OCI-LY7 (cell line): ENCODE results near the gene SPSB2. TPM values are rescaled to one million over a fixed set of nuclear protein-coding genes. Genes with fewer than 3 reads are reported as not detected.

Source experiments
- BruUV-seq: library from RNA; stranded (reverse); fragments of 400-500 nt; replicated peaks from 2 replicates; lab custom pipeline; 2021; lab: Mats Ljungman, UMichigan
- CTCF ChIA-PET: fragments of 300-600 bp; sonication (Branson Sonifier 250); formaldehyde crosslinking; loops from one replicate; lab custom pipeline; 2022; ENCODE audit warnings: antibody characterized with exemption; ENCODE audit not compliant: unreplicated experiment; lab: Charles Lee
- POLR2A ChIA-PET: fragments of 300-600 bp; sonication (Branson Sonifier 250); formaldehyde crosslinking; loops from one replicate; lab custom pipeline; 2022; ENCODE audit warnings: antibody characterized with exemption; lab: Charles Lee
- DNase-seq: peaks from one replicate; pipeline ENCODE4 v3.0.0-alpha.2; 2015; ENCODE audit warnings: low spot score
- H2AFZ ChIP-seq: fragments of 200-600 bp; sonication (generic), shearing (Covaris generic); 2 replicates; pipeline ENCODE4 v1.6.1; 2014; ENCODE audit warnings: mild to moderate bottlenecking, antibody characterized with exemption, low read length, moderate library complexity
- H3K27ac ChIP-seq: fragments of 200-600 bp; sonication (generic); 2 replicates; pipeline ENCODE4 v1.5.1; 2014; ENCODE audit warnings: mixed run types, low read depth, mild to moderate bottlenecking, moderate library complexity, low read length, inconsistent platforms; ENCODE audit not compliant: poor library complexity, severe bottlenecking
- H3K36me3 ChIP-seq: fragments of 200-600 bp; sonication (generic); 2 replicates; pipeline ENCODE4 v1.6.1; 2014; ENCODE audit warnings: mild to moderate bottlenecking, antibody characterized with exemption, low read length, moderate library complexity, mixed read lengths; ENCODE audit not compliant: insufficient read depth
- H3K4me1 ChIP-seq: fragments of 200-600 bp; sonication (generic); 2 replicates; pipeline ENCODE4 v1.5.1; 2014; ENCODE audit warnings: mild to moderate bottlenecking, low read length; ENCODE audit not compliant: insufficient read depth, poor library complexity, severe bottlenecking
- H3K4me2 ChIP-seq: fragments of 200-600 bp; sonication (generic); 2 replicates; pipeline ENCODE4 v1.6.1; 2014; ENCODE audit warnings: mild to moderate bottlenecking, low read length
- H3K4me3 ChIP-seq: fragments of 200-600 bp; sonication (generic); 2 replicates; pipeline ENCODE4 v1.5.1; 2014; ENCODE audit warnings: mild to moderate bottlenecking, low read depth, low read length; ENCODE audit not compliant: poor library complexity, severe bottlenecking
- H3K79me2 ChIP-seq: fragments of 200-600 bp; sonication (generic); 2 replicates; pipeline ENCODE4 v1.6.1; 2016; ENCODE audit warnings: low read depth, mild to moderate bottlenecking, low read length, moderate library complexity, mixed read lengths; ENCODE audit not compliant: insufficient read depth
- H3K9me2 ChIP-seq: fragments of 200-600 bp; sonication (generic); 2 replicates; pipeline ENCODE4 v1.6.1; 2016; ENCODE audit warnings: mild to moderate bottlenecking, low read length, mixed read lengths; ENCODE audit not compliant: insufficient read depth
- H3K9me3 ChIP-seq: fragments of 200-600 bp; sonication (generic); 2 replicates; pipeline ENCODE4 v1.6.1; 2014; ENCODE audit warnings: mild to moderate bottlenecking, mixed run types, low read length, mixed read lengths
- H4K20me1 ChIP-seq: fragments of 200-600 bp; sonication (generic); 2 replicates; pipeline ENCODE4 v1.6.1; 2014; ENCODE audit warnings: mild to moderate bottlenecking, antibody characterized with exemption, low read length, moderate library complexity, mixed read lengths; ENCODE audit not compliant: insufficient read depth
- EZH2phosphoT487 ChIP-seq: fragments of 200-600 bp; sonication (generic); IDR thresholded peaks from 2 replicates; pipeline ENCODE4 v1.6.1; 2018; ENCODE audit warnings: low read depth, borderline replicate concordance, mild to moderate bottlenecking, mixed run types, antibody characterized with exemption, low read length, moderate library complexity, mixed read lengths
- intact Hi-C: fragments of 100-400 bp; cut with micrococcal nuclease; formaldehyde crosslinking; loops from one replicate; pipeline ENCODE4 v1.10.0; 2022; ENCODE audit not compliant: unreplicated experiment
- total RNA-seq, 2 experiments: library from RNA; depleted of rRNA in 1 of 2; stranded (reverse); fragments of >200 nt in 1 of 2; shearing (Covaris generic) in 1 of 2; gene quantifications; 2 replicates each; pipeline ENCODE4 v1.2.3, GENCODE V29; 2014 to 2022
- TF ChIP-seq, protein P1 (sequence below): fragments of 200-600 bp; sonication (generic); conservative IDR thresholded peaks from 2 replicates; pipeline ENCODE4 v1.5.1; 2014; ENCODE audit warnings: mild to moderate bottlenecking, antibody characterized with exemption, low read length, moderate library complexity, mixed read lengths

Gene SPSB2
- total RNA-seq, 2 experiments from 2014 or later, result 8.3 to 8.5 TPM

DNA sequence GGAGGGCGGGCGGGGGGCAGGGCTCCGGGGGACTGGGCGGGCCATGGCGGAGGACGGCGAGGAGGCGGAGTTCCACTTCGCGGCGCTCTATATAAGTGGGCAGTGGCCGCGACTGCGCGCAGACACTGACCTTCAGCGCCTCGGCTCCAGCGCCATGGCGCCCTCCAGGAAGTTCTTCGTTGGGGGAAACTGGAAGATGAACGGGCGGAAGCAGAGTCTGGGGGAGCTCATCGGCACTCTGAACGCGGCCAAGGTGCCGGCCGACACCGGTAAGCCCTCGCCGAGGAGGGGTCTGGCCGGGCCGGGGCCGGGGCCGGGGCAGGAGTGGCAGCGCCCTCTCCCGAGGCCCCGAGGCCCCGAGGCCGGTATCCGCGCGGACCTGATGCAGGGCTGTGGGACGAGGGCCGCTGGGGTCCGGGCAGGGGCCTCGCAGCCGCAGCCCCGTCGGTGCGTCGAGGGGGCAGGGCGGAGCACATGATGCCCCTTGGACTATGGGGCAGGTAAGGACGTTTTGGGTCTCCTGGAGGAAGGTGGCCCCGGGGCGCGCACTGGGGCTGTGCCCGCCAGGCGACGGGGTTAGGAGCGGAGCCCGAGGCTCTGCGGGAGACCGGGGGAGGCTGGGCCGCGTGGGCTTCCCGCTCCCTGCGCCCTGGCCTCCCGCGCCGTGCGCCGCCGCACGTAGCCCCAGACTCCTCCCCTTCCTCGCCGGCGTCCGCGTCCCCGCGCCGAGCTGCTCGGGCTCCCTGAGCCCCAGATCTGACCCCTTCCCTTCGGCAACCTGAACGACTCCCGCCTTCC is 5.5 kb downstream of the SPSB2 start, which contains the start of gene TPI1:
Gene TPI1, plus strand, starts transcription at position 119 of the 798 bp plus-strand sequence. Its CDS starts 36 bp downstream, at position 155.
- peak; percentile 79 for DNase-seq
- peak within 1 kb of the TSS; percentile 36; the same call in 1 of the 2 replicates for H2AFZ ChIP-seq
- no TSS peak for BruUV-seq

DNA sequence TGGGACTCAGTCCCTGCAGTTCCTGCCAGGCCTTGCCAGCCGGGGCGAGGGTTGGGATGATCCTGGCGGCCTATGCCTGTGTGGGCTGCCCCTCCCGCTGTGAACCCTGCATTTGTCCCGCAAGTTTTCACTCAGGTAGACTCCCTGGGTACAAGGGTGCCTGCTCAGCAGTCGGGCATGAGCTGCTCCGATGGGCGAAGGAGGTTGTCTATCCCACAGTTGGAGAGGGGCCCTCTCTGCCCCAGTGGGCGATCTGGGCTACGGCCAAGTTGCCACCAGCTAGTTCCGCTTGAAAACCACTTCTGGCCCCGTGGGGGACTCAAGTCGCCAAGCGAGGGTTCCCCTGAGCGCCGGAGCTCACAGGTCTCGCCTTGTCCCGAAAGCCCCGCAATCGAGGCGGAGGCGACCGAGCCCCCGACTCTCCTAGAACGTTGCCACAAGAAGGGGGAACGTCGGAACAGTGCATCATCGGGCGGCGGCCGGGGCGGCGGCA is 6.1 kb downstream of the SPSB2 start:
- Histone ChIP-seq H3K27ac (no peak overlapping the region), H3K4me2 (peak overlapping the region; percentile 100), H3K79me2 (peaks cover 16% of the 10 kb centered on the region; the same call in 1 of the 2 replicates), H3K4me3 (peak overlapping the region; percentile 93), H3K9me3 (no peaks in the 10 kb centered on the region), H4K20me1 (0 out of 2 replicates have a peak, but pooled peaks cover 8% of the 10 kb centered on the region), H2AFZ (no peak overlapping the region), H3K9me2 (no peaks in the 10 kb centered on the region), H3K4me1 (peaks cover 47% of the 10 kb centered on the region), H3K36me3 (peaks cover 81% of the 10 kb centered on the region)
- POLR2A ChIA-PET, result interaction anchor here (0.6 to 6.0 kb wide), 9 partner anchors 8 to 1483 kb away, joined by 3 to 60 read pairs (median 4); partner anchors contain the start of genes CDCA3, GNB3 and USP5
- no TSS peak for BruUV-seq
- TF ChIP-seq EZH2phosphoT487, result no peak
- TF ChIP-seq, protein P1, sequence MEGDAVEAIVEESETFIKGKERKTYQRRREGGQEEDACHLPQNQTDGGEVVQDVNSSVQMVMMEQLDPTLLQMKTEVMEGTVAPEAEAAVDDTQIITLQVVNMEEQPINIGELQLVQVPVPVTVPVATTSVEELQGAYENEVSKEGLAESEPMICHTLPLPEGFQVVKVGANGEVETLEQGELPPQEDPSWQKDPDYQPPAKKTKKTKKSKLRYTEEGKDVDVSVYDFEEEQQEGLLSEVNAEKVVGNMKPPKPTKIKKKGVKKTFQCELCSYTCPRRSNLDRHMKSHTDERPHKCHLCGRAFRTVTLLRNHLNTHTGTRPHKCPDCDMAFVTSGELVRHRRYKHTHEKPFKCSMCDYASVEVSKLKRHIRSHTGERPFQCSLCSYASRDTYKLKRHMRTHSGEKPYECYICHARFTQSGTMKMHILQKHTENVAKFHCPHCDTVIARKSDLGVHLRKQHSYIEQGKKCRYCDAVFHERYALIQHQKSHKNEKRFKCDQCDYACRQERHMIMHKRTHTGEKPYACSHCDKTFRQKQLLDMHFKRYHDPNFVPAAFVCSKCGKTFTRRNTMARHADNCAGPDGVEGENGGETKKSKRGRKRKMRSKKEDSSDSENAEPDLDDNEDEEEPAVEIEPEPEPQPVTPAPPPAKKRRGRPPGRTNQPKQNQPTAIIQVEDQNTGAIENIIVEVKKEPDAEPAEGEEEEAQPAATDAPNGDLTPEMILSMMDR, result no peak
- DNase-seq, result no peak
- CTCF ChIA-PET, result interaction anchor here (0.5 to 2.0 kb wide), 4 partner anchors 14 to 143 kb away, joined by 3 to 7 read pairs (median 5); partner anchors contain the start of gene USP5
- intact Hi-C loops, result loop anchor here (1.0 to 5.0 kb wide), 2 partner anchors 15 to 225 kb away; partner anchors contain the start of genes C1R and USP5

More for the DNA sequence above, 5.5 kb downstream of the SPSB2 start, which contains the start of gene TPI1:
- H3K9me3 ChIP-seq, result no peaks in the 10 kb centered on the region
- peak within 1 kb of the TSS; percentile 100 for H3K4me2 ChIP-seq
- TF ChIP-seq, protein P1, result no peak
- no peak for TF ChIP-seq EZH2phosphoT487
- H3K9me2 ChIP-seq, result no peaks in the 10 kb centered on the region
- peaks cover 18% of the 10 kb centered on the region; the same call in 1 of the 2 replicates for H3K79me2 ChIP-seq
- H3K4me1 ChIP-seq, result peaks cover 51% of the 10 kb centered on the region
- 0 out of 2 replicates have a peak, but pooled peaks cover 10% of the 10 kb centered on the region for H4K20me1 ChIP-seq
- POLR2A ChIA-PET, result interaction anchor here (0.5 to 6.0 kb wide), 9 partner anchors 15 to 365 kb away, joined by 3 to 60 read pairs (median 3); partner anchors contain the start of genes CDCA3, GNB3 and USP5
- CTCF ChIA-PET, result interaction anchor here (1.0 to 2.0 kb wide), 4 partner anchors 15 to 28 kb away, joined by 4 to 7 read pairs (median 6); partner anchors contain the start of gene USP5
- H3K4me3 ChIP-seq, result peak within 1 kb of the TSS; percentile 93
- peak within 1 kb of the TSS; percentile 66 for H3K27ac ChIP-seq
- intact Hi-C loops, result loop anchor here (1.0 to 5.0 kb wide), 4 partner anchors 15 to 225 kb away; partner anchors contain the start of genes C1R, GNB3 and USP5
- peaks cover 79% of the 10 kb centered on the region for H3K36me3 ChIP-seq
